Glutamatergic neuron (in vitro differentiated cells): Measurements from ENCODE around the gene CDK14. TPM values are rescaled to one million over a fixed set of nuclear protein-coding genes. Genes with fewer than 3 reads are reported as not detected.

Experiments
- DNase-seq: peaks from one replicate; pipeline ENCODE4 v3.0.0; 2022
- H3K27ac Mint-ChIP-seq: one replicate; pipeline ENCODE4 v1.8.0; 2020; ENCODE audit warnings: mild to moderate bottlenecking, mixed read lengths, inconsistent platforms; ENCODE audit not compliant: unreplicated experiment
- H3K27me3 Mint-ChIP-seq: one replicate; pipeline ENCODE4 v1.8.0; 2020; ENCODE audit warnings: mild to moderate bottlenecking, moderate library complexity, mixed read lengths, inconsistent platforms; ENCODE audit not compliant: unreplicated experiment
- H3K36me3 Mint-ChIP-seq: one replicate; pipeline ENCODE4 v1.8.0; 2020; ENCODE audit warnings: mild to moderate bottlenecking, mixed read lengths, inconsistent platforms; ENCODE audit not compliant: unreplicated experiment
- H3K4me1 Mint-ChIP-seq: one replicate; pipeline ENCODE4 v1.8.0; 2020; ENCODE audit warnings: mild to moderate bottlenecking, low read depth, mixed read lengths, inconsistent platforms; ENCODE audit not compliant: unreplicated experiment
- H3K4me3 Mint-ChIP-seq: one replicate; pipeline ENCODE4 v1.8.0; 2020; ENCODE audit warnings: mild to moderate bottlenecking, mixed read lengths, inconsistent platforms; ENCODE audit not compliant: unreplicated experiment
- H3K9me3 Mint-ChIP-seq: one replicate; pipeline ENCODE4 v1.8.0; 2020; ENCODE audit warnings: mild to moderate bottlenecking, moderate library complexity, mixed read lengths, inconsistent platforms; ENCODE audit not compliant: unreplicated experiment
- total RNA-seq: library from RNA; stranded (reverse); fragmentation: NEBNext Ultra II Directional; extraction: Animal tissue kit (Norgen Biotek cat#: 25700); gene quantifications from one replicate; pipeline ENCODE4 v1.2.1, GENCODE V29; 2021; ENCODE audit not compliant: unreplicated experiment
- TF ChIP-seq, protein P1 (sequence below): fragments of 200-600 bp; sonication (generic); IDR thresholded peaks from one replicate; pipeline ENCODE4 v1.5.0; 2021; ENCODE audit not compliant: partially characterized antibody, unreplicated experiment

CDK14 gene
- total RNA-seq, 1 donor from 2014 or later = 96.5 TPM

- peaks cover 11% of the 10 kb centered on the region for H3K36me3 Mint-ChIP-seq
- H3K9me3 Mint-ChIP-seq = peaks cover 5% of the 10 kb centered on the region
- H3K27ac Mint-ChIP-seq = no peak overlapping the region
- DNase-seq = no peak
- H3K27me3 Mint-ChIP-seq = no peaks in the 10 kb centered on the region
- TF ChIP-seq, protein P1, sequence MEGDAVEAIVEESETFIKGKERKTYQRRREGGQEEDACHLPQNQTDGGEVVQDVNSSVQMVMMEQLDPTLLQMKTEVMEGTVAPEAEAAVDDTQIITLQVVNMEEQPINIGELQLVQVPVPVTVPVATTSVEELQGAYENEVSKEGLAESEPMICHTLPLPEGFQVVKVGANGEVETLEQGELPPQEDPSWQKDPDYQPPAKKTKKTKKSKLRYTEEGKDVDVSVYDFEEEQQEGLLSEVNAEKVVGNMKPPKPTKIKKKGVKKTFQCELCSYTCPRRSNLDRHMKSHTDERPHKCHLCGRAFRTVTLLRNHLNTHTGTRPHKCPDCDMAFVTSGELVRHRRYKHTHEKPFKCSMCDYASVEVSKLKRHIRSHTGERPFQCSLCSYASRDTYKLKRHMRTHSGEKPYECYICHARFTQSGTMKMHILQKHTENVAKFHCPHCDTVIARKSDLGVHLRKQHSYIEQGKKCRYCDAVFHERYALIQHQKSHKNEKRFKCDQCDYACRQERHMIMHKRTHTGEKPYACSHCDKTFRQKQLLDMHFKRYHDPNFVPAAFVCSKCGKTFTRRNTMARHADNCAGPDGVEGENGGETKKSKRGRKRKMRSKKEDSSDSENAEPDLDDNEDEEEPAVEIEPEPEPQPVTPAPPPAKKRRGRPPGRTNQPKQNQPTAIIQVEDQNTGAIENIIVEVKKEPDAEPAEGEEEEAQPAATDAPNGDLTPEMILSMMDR = no peak
- H3K4me3 Mint-ChIP-seq = no peak overlapping the region
- H3K4me1 Mint-ChIP-seq = no peaks in the 10 kb centered on the region
These were observed 470.5 kb downstream of the CDK14 start for GRCh38 chr7:91066627-91067026.

GRCh38 chr7:91067242-91067641, 471.1 kb downstream of the CDK14 start:
- no peak for DNase-seq
- H3K9me3 Mint-ChIP-seq = peaks cover 6% of the 10 kb centered on the region
- no peak overlapping the region for H3K27ac Mint-ChIP-seq
- H3K27me3 Mint-ChIP-seq = no peaks in the 10 kb centered on the region
- no peak overlapping the region for H3K4me3 Mint-ChIP-seq
- H3K36me3 Mint-ChIP-seq = peaks cover 11% of the 10 kb centered on the region
- H3K4me1 Mint-ChIP-seq = no peaks in the 10 kb centered on the region
- TF ChIP-seq, protein P1 = no peak

- H3K27me3 Mint-ChIP-seq = peaks cover 2% of the 10 kb centered on the region
- TF ChIP-seq, protein P1 = no peak
- peaks cover 13% of the 10 kb centered on the region for H3K36me3 Mint-ChIP-seq
- DNase-seq = no peak
- no peak overlapping the region for H3K27ac Mint-ChIP-seq
- H3K4me1 Mint-ChIP-seq = no peaks in the 10 kb centered on the region
- peaks cover 6% of the 10 kb centered on the region for H3K9me3 Mint-ChIP-seq
- H3K4me3 Mint-ChIP-seq = no peak overlapping the region
These were observed 472.1 kb downstream of the CDK14 start for GRCh38 chr7:91068136-91068795.

GRCh38 chr7:91069146-91069545, 473.0 kb downstream of the CDK14 start:
- TF ChIP-seq, protein P1 = no peak
- H3K27me3 Mint-ChIP-seq = peaks cover 2% of the 10 kb centered on the region
- H3K36me3 Mint-ChIP-seq = peaks cover 13% of the 10 kb centered on the region
- H3K27ac Mint-ChIP-seq = no peak overlapping the region
- no peak for DNase-seq
- H3K9me3 Mint-ChIP-seq = peaks cover 6% of the 10 kb centered on the region
- no peaks in the 10 kb centered on the region for H3K4me1 Mint-ChIP-seq
- no peak overlapping the region for H3K4me3 Mint-ChIP-seq

DNA sequence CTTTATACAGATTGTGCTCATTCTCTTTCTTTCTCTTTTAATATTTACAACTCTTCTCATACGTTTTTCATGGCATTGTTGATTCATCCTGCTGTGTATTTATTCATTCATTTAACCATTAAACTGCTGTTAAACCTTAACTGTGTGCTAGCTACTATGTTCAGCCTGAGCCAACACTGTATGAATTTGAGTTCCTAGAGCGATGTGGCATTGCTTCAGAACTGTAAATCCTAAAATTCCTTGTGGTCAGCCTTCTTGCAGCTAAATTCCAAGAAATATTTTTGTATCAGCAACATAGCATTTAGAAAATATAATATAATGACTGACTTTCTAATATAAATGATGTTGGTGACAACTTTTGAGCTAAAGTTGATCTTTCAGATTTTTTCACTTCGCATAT, 483.4 kb downstream of the CDK14 start:
- Mint-ChIP-seq H3K27ac (no peak overlapping the region), H3K36me3 (no peaks in the 10 kb centered on the region), H3K4me1 (peaks cover 10% of the 10 kb centered on the region), H3K27me3 (peaks cover 3% of the 10 kb centered on the region), H3K9me3 (peaks cover 2% of the 10 kb centered on the region), H3K4me3 (no peak overlapping the region)
- TF ChIP-seq, protein P1 = no peak
- DNase-seq = no peak
